ENCODE results near the gene CHCHD6. TPM values are rescaled to one million over a fixed set of nuclear protein-coding genes. Genes with fewer than 3 reads are reported as not detected.

The CHCHD6 gene
- total and polyA plus RNA-seq, 4 donors: 2.0 to 5.1 (median 3.9) TPM

DNA sequence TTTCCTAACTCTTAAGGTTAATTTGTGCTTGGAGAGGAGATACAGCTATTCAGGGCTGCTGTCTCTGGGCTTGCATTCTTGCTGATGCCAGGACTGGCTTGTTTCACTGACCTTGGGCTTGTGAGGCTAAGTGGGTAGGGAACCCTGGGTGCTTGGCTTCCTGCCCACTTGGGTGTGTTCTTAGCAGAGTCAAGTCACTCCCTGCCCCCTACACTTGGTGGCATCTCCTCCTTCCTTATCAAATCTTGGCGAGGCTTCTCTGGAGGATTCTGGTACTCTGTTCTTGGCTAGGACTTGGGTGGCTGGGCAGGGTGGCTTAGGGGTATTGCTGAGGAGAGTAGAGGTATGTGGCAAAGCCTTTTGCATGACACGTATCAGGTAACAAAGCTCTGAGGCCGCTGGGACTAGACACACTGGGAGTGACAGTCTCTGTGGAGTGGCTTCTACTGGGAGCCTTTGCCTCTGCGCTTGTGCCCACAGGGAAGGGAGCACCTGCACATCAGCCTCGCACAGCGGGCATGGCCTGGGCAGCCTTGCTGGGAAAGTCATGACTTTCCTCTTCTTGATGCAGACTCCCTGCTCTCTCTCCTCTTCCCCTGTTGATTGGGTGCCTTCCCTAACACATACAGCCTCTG, 41.8 kb downstream of the CHCHD6 start:
- no peak overlapping the region for H3K4me3 ChIP-seq (ENCODE audit: low read depth in 1 of 3, low read length in 3 of 3)
- H3K27ac ChIP-seq (ENCODE audit: low read depth in 1 of 2, low read length in 2 of 2): no peak overlapping the region
- TF ChIP-seq RAD21 (IDR thresholded peaks at IDR 0.05): no peak
- TF ChIP-seq FOXA1 (IDR thresholded peaks at IDR 0.05): no peak
- TF ChIP-seq JUND (IDR thresholded peaks at IDR 0.05): no peak
- TF ChIP-seq EGR1 (IDR thresholded peaks at IDR 0.05; ENCODE audit: low read depth in 2 of 2): no peak
- TF ChIP-seq, protein P1, sequence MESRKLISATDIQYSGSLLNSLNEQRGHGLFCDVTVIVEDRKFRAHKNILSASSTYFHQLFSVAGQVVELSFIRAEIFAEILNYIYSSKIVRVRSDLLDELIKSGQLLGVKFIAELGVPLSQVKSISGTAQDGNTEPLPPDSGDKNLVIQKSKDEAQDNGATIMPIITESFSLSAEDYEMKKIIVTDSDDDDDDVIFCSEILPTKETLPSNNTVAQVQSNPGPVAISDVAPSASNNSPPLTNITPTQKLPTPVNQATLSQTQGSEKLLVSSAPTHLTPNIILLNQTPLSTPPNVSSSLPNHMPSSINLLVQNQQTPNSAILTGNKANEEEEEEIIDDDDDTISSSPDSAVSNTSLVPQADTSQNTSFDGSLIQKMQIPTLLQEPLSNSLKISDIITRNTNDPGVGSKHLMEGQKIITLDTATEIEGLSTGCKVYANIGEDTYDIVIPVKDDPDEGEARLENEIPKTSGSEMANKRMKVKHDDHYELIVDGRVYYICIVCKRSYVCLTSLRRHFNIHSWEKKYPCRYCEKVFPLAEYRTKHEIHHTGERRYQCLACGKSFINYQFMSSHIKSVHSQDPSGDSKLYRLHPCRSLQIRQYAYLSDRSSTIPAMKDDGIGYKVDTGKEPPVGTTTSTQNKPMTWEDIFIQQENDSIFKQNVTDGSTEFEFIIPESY (IDR thresholded peaks at IDR 0.05): no peak
- TF ChIP-seq RXRA (IDR thresholded peaks at IDR 0.05): no peak
- TF ChIP-seq, protein P2, sequence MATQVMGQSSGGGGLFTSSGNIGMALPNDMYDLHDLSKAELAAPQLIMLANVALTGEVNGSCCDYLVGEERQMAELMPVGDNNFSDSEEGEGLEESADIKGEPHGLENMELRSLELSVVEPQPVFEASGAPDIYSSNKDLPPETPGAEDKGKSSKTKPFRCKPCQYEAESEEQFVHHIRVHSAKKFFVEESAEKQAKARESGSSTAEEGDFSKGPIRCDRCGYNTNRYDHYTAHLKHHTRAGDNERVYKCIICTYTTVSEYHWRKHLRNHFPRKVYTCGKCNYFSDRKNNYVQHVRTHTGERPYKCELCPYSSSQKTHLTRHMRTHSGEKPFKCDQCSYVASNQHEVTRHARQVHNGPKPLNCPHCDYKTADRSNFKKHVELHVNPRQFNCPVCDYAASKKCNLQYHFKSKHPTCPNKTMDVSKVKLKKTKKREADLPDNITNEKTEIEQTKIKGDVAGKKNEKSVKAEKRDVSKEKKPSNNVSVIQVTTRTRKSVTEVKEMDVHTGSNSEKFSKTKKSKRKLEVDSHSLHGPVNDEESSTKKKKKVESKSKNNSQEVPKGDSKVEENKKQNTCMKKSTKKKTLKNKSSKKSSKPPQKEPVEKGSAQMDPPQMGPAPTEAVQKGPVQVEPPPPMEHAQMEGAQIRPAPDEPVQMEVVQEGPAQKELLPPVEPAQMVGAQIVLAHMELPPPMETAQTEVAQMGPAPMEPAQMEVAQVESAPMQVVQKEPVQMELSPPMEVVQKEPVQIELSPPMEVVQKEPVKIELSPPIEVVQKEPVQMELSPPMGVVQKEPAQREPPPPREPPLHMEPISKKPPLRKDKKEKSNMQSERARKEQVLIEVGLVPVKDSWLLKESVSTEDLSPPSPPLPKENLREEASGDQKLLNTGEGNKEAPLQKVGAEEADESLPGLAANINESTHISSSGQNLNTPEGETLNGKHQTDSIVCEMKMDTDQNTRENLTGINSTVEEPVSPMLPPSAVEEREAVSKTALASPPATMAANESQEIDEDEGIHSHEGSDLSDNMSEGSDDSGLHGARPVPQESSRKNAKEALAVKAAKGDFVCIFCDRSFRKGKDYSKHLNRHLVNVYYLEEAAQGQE (IDR thresholded peaks at IDR 0.05): no peak
- TF ChIP-seq HNF4A (conservative IDR thresholded peaks at IDR 0.05): no peak
- TF ChIP-seq, protein P3, sequence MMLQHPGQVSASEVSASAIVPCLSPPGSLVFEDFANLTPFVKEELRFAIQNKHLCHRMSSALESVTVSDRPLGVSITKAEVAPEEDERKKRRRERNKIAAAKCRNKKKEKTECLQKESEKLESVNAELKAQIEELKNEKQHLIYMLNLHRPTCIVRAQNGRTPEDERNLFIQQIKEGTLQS (IDR thresholded peaks at IDR 0.05): no peak
- TF ChIP-seq NR2F2 (IDR thresholded peaks at IDR 0.05): no peak
- TF ChIP-seq, protein P4, sequence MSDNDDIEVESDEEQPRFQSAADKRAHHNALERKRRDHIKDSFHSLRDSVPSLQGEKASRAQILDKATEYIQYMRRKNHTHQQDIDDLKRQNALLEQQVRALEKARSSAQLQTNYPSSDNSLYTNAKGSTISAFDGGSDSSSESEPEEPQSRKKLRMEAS (IDR thresholded peaks at IDR 0.05): no peak
- no peak for TF ChIP-seq YY1 (IDR thresholded peaks at IDR 0.05)
- H3K27me3 ChIP-seq (ENCODE audit: control insufficient read depth in 4 of 4, insufficient read depth in 4 of 4, low read length in 3 of 4): no peaks in the 10 kb centered on the region
- H3K4me1 ChIP-seq (ENCODE audit: control insufficient read depth in 4 of 4, insufficient read depth in 4 of 4, low read length in 3 of 4): no peaks in the 10 kb centered on the region
- no peaks in the 10 kb centered on the region for H3K9me3 ChIP-seq (ENCODE audit: control insufficient read depth in 4 of 4, low read length in 3 of 4)
- H3K9ac ChIP-seq (ENCODE audit: low read depth in 1 of 2, low read length in 2 of 2): no peak overlapping the region
- DNase-seq (ENCODE audit: low spot score): no peak
- WGBS: 95% methylated on average over 6 of the region's 6 CpGs
- peaks cover 0 to 2% (median 0%) of the 10 kb centered on the region in 4 donors for H3K36me3 ChIP-seq (ENCODE audit: control insufficient read depth in 4 of 4, insufficient read depth in 3 of 4, low read depth in 1 of 4, low read length in 3 of 4)

DNA sequence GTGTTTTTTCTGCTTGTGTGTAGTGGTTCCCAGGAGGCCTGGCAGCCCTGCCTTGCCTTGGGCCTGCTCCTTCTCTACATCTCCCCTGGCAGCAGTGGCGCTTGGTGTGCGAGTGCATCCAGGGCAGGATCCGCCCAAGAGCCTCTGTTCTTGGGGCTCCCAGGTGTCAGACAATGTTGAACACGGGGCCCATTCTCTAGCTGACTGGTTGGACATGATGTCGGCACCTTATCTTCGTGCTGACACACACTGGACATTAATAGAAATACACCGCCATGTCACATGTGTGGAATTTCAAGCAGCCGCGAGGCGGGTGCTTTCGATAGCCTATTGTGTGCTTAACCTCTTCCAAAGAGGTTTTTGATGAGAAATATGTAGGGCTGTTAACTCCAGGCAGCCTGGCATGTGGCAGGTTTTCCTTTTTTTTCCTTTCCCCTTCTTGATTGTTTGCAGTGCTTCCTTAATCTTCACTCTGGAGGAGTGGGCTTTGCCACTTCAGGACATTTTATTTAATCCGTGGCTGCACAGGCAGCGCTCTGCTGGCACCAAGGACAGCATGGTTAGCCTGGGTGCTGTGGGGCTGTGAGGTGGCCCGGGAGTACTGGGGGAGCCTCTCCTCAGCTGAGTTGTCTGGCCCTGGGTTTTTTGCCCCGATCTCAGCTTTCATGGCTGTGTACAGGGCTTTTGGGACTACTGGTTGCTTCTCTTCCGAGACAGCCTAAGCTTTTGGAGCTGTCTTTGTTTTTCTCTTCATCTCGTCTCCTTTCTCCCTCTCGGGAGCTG, 42.5 kb downstream of the CHCHD6 start:
- Histone ChIP-seq H3K27me3 (ENCODE audit: control insufficient read depth in 4 of 4, insufficient read depth in 4 of 4, low read length in 3 of 4) (no peaks in the 10 kb centered on the region), H3K9me3 (ENCODE audit: control insufficient read depth in 4 of 4, low read length in 3 of 4) (no peaks in the 10 kb centered on the region), H3K4me1 (ENCODE audit: control insufficient read depth in 4 of 4, insufficient read depth in 4 of 4, low read length in 3 of 4) (no peaks in the 10 kb centered on the region), H3K36me3 (ENCODE audit: control insufficient read depth in 4 of 4, insufficient read depth in 3 of 4, low read depth in 1 of 4, low read length in 3 of 4) (no peaks in the 10 kb centered on the region), H3K9ac (ENCODE audit: low read depth in 1 of 2, low read length in 2 of 2) (no peak overlapping the region), H3K27ac (ENCODE audit: low read depth in 1 of 2, low read length in 2 of 2) (no peak overlapping the region), H3K4me3 (ENCODE audit: low read depth in 1 of 3, low read length in 3 of 3) (no peak overlapping the region)
- WGBS: 87% methylated on average over 18 of the region's 18 CpGs
- no peak for DNase-seq (ENCODE audit: low spot score)
- TF ChIP-seq FOXA1 (IDR thresholded peaks at IDR 0.05): no peak
- no peak for TF ChIP-seq EGR1 (IDR thresholded peaks at IDR 0.05; ENCODE audit: low read depth in 2 of 2)
- no peak for TF ChIP-seq NR2F2 (IDR thresholded peaks at IDR 0.05)
- TF ChIP-seq, protein P1 (IDR thresholded peaks at IDR 0.05): no peak
- no peak for TF ChIP-seq SP1 (IDR thresholded peaks at IDR 0.05)
- TF ChIP-seq YY1 (IDR thresholded peaks at IDR 0.05): no peak
- TF ChIP-seq, protein P3 (IDR thresholded peaks at IDR 0.05): no peak
- TF ChIP-seq HNF4G (IDR thresholded peaks at IDR 0.05): no peak
- no peak for TF ChIP-seq FOXA2 (IDR thresholded peaks at IDR 0.05)
- no peak for TF ChIP-seq TAF1 (conservative IDR thresholded peaks at IDR 0.05)
- no peak for TF ChIP-seq JUND (IDR thresholded peaks at IDR 0.05)

Measured in liver (tissue), 9 donors.